Hematopoietic multipotent progenitor cell treated with erythropoietin and hydrocortisone succinate and interleukin-3 and kit ligand, for 8 days (in vitro differentiated cells): ENCODE measurements around the gene KCNMA1.

Source experiments
- DNase-seq: peaks from one replicate; pipeline ENCODE4 v3.0.0-alpha.2; 2015

KCNMA1 gene

DNA sequence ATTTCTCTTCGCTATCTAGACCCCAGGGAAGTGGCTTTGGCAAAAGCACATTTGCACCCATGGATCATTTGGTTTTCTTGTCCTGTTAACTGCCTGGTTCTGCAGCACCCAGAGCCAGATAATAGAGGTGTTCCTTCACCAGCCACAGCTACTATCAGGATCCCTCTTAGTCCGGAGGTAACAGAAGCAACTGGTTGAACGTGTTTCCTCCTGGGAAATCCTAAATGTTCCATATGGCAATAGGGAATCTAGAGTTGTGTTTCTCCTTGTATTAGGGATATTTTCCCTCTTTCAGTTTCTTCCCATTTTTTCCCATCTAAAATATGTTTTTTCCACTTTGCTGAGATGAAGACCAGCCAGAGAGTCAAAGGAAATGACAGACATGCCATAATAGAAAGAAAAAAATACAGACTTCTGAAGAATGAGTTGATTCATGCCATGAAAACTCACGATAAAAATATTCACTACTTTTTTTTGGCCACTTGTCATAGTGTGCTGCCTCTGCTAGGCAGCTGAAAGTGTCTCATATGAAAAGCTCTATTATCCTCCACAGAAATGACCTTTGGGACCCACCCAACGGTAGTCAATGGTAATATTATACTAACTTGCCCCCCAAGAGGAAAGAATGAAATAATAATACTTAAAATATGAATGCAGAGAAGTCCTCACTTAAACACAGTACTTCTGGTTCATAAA lies 472.8 kb downstream of the KCNMA1 start:
- DNase-seq: no peak

DNA sequence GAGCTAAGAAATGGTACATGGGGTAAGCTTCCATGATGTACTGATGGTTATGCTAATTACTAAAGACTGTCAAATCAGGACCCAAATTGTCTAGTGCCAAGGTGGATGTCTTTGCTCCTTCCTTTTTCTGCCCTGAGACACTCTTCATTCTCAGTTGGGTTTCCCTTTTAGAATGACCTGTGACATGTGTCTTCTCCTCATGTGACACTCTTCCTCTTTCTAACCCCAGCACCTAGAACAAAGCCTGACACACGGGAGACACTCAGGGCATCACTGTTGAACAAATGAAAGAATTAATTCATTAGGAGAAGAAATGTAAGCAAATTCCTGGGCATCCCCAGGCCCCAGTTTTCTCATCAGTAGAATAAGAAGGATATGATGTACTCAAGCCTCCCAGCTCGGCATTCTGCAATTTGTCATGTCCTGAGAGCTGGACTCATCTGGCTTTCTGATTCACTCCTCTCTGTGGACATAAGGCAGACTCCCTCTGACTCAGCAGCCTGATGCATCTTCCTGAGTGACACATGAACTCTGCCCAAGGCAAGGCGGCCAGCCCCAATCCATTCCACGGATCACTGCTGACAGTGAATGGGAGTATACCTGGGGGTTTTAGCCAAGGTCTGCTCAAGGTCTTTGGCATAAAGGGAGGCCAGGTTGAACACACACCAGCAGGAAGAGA lies 473.8 kb downstream of the KCNMA1 start:
- DNase-seq: no peak

DNA sequence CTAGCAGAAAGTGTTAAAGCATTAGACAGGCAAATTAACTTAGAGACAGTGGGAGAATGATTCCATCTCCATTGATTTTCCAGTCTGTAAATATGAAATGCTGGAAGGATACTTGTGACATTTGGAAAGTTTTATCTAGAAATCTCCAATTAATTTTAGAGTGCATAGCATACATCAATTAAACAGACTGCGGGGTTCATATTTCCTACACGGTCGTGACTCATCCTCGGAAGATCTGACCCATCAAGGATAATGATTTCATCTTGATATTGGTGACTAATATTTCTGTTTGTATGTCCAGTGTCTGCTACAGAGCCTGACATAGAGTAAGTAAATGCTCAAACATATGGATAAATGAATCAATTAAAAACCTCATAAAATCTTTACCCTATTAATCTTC lies 474.9 kb downstream of the KCNMA1 start:
- no peak for DNase-seq

DNA sequence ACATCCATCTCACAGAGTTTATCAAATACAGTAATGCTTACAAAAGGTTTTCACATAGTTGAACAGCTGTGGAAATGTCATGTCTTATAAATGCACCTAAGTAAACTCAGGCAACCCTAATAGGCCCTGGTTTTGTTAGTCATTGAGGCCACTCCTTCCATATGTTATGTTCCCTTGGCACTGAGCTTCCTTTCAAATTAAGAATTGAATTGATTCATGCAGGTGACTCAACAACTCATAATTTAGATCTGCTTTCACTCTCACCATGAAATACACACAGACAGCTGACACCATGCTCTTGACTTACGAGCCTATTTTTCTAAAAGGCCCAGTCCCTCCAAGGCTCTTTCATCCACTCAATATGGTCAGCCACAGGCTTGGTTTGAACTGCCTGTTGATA lies 476.9 kb downstream of the KCNMA1 start:
- DNase-seq: no peak

DNA sequence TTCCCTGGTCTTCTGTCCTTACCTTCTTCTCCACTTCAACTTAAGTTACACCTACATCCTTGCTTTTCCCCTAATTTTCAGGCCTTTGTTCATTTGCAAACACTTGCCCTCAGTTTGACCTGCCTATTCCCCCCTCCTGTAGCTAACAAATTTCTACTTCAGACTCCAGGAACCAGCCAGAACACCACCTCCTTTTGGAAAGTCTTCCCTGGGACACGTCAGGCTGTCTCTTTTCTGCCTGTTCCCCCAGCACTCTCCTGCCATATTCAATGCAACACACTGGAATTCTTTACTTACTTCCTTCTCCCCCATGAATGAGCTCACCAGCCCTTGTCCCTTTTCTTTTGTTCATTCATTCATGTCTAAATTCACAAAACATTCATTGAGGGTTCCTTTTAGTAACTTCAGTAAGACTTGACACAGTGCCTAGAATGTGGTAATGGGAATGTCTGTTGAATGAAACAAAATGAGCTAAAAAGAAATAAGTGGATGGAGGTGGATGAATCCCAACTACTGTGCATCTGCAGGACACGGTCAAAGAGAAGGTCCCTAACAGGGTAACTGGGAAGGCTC lies 478.0 kb downstream of the KCNMA1 start:
- no peak for DNase-seq

DNA sequence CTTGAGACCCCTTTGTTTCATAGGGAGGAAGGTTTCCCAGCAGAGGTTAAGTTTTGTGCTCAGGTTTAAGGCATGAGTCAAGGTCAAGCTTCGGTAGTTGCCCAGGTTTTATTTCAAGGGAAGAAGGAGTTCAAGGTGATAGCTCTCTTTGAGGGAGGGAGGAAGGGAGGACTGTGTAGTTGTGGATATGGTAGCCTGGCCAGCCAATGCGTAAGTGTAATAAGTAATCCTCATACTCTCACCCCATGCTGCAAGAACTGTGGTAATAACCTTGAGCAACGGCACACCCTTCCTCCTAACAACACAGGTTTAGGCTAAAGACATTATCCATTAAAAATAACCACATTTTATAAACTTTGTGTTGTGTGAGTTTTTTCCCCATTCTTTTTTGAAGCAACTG lies 478.9 kb downstream of the KCNMA1 start:
- no peak for DNase-seq

DNA sequence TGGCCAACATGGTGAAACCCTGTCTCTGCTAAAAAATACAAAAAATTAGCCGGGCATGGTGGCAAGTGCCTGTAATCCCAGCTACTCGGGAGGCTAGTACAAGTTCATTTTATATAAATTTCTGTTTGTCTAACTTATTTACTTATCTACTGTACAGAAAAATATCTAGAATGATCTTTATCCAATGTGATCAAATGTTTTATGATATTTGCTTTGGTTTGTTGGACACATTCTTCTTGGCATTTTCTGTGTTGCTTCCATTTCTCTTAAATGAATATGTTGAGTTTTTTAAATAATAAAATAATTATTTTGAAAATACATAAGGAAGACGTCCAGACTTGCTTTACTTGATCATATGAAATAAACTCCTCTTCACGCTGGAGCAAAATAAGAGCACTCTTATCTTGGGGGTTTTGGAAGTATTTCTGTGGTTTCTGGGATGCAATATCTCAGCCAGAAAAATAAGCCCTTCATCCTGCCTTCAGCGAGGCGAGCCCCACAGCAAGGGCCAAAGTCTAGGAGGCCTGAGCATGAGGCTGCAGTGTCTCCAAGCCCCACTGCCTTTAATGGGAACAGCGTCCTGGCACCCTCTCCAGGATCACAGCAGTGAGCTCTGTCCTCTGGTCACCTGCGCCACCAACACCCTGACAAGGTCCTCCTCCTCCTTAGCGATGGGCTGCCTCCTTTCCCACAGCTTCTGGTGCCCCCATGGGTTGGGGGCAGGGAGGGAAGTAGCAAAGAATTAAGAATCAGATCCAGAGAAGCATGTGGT lies 480.2 kb downstream of the KCNMA1 start:
- no peak for DNase-seq

DNA sequence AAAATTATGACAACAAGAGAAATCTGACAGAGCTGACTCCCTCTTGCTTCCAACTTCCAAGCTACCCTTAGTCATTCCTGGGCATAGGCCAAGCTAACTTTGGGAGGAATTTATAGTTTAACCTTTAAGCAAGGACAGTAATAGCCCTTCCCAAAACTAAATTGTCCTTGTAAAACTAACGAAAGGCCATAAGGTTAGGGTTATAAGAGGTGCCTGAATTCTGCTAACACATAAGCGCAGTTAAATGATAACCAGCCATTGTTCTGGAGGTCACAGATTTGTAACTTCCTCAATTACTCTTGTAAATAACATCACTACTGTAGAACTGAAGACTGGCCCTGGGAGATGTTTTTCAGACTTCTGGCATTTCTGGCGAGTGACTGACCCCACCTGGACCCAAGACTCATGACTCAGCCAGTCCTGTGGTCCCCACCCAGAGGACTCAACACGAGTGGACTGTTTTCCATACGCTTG lies 481.2 kb downstream of the KCNMA1 start:
- DNase-seq: no peak

DNA sequence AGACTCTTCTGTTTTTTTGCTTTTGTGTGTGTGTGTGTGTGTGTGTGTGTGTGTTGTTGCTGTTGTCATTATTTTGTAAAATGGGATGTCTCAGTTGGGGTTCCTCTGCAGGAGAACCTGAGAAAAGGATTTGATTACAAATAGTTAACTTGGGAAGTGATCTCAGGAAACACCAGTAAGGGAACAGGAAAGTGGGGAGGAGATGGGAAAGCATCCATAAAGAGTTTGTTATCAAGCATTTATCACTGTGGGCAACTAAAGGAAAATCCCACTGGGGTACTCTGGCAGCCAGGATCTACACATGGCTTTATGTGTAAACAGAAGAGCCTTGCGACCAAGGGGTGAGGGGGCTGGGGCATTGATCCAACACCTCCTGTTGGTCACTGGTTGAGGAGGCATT lies 485.4 kb downstream of the KCNMA1 start:
- DNase-seq: no peak

DNA sequence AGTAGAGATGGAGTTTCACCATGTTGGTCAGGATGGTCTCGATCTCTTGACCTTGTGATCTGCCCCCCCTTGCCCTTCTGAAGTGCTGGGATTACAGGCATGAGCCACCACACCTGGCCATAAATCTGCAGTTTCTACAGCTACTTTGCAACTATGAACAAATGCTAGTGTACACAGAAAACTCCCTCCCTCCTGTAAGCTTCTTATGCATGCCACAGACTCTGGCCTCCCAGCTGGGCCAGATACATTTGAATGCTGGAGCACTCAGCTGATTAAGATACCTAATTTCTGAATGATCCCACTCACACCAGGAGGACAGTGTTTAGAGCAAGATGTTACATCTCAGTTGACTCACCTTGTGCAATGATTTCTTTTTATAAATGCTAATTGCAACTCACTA lies 486.2 kb downstream of the KCNMA1 start:
- DNase-seq: no peak

DNA sequence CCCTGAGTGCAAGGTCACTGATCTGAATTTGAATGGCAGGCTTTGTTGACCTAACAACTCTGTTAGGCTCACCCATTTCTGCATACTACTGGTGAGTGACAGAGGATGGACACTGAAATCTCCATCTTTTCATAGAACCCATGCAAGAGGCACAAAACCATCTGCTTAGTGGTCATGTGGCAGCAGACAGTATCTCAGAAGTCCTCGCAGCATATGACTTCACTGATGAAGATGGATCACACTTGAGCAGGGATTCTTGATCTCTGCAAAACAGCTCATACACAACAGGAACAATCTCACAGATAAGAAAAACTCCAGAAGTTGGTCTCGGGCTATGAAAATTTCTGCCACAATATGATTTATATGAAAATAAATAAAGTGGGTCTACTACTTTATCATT lies 487.9 kb downstream of the KCNMA1 start:
- DNase-seq: no peak

DNA sequence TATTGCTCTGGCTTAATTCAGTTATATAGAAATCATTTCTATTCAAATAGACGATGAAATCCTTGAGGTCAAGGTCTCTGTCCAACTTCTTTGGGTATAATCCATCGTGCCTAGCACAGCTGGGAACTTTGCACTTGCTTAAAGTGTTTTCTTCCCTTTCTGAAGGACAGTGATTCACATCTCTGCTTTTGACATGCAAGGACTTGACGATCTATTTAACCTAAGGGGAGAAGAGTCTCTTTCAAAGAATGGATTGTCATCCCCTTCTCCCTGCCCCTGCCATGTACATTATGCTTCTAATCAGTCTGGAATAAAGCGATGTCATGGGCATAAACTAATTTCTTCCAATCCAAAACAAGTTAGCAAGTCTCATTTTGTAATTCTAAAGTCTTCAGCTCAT lies 488.6 kb downstream of the KCNMA1 start:
- no peak for DNase-seq

DNA sequence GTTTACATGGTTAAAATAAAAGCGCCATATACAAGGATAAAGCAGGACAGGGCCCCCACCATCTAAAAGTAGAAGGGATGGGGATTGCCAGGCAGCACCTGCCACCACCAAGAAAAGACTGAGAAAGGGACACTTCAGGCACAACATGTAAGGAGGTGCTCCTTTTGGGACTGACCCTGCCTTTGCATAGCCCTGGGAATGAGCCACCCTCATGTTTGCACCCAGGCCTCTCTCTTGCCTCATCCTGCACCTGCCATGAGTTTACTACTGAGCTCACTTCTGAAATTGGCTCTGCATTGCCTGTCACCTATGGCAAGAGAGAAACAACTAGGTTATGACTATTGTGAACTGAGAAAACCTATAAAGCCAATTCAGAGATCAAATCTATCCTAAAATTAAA lies 489.7 kb downstream of the KCNMA1 start:
- DNase-seq: no peak

DNA sequence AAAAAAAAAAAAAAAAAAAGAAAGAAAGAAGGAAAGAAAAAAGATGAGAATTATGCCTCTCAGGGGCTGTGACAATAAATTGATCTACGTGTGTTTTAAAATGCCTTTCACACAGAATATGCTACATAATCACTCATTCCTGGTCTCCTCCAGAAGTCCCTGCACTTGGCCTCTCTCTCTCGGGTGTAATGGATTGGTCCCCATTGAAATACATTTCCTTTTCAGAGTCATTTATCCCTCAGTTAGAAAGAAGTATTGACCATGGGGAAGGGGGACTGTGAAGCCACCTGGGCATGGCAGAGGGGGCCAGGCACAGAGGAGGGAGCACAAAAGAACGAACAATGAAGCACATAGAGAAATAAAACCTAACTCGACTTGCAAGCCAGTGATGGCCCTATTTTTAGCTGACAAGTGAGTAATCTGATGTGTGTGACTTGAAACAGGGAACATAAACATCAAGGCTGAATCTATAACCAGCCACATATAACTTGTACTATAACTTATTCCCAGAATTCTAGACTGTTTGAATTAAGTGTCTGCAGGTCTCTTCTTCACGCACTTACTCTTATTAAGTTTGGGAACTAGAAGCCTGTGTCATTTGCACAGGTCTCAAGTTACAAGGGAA lies 490.8 kb downstream of the KCNMA1 start:
- no peak for DNase-seq

DNA sequence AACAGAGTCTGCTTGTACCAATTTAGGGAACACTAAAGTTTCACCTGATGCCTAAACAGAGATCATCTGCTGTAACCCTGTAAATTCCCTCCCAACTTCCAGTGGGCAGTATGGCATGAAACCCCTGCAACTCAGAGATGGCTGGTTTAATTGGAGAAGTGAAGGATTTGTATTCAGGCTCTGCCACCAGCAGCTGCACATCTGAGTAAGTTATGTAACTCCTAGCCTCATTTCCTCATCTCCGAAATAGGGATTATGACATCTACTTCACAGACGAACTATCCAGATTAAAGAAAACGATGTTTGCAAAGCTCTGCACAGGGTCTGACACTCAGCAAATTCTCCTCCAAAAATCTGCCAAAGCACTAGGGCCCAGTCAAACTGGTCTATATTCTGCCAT lies 493.0 kb downstream of the KCNMA1 start:
- no peak for DNase-seq

DNA sequence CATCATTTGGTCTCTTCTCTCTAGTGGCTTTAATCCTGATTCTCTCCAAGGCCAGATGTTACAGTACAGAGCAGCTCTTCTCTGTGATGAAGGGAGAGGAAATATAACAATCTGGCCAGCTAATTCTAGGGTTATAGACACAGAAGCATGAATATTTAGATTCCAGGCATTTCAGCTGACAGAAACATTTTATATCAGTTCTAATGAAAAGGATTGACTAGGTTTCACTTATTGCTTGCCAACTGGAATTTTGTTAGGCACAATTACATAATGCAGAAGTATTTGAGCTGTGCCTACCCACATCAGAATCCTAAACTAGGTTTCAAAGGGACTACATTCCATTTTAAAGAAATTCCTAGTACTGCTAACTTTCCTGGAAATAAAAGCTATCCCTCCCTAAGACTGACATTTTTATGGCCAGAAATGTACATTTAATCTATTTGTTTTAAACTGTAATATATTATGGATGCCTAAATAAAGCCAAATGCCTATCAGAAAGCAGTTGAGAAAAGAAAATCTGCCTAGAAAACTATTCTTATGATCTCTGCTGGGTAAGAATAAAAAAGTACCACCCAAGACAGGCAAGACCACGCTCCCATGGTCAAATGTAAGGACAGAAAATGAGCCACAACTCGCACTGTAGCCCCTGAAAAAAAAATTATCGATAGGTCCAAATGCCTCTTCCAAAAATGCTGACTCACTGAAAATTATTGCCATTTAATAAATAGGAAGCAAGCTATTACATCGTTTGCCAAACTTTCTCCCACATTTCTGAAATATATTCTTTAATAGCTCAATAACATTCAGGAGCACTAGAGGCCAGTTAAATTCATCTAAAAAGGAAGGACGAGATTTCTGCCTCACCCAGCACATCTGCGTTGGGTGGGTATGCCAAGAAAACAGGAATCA lies 498.1 kb downstream of the KCNMA1 start:
- DNase-seq: no peak

DNA sequence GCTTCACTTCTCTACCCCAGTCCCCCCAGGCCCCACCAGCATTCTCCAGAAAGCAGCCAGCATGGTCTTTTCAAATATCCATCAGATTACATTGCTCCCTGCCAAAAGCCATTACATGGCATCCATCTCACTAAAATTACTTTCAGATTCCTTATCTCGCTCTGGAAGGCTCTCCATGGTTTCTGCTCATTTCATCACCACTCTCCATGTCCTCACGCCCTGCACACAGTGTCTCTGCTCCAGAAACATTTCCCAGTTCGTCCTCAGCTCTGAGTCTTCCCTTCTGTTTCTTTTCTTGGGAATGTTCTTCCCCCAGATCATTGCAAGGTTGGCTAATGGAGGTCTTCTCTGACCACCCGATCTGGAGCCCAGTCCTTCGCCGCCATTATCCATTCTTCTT lies 499.1 kb downstream of the KCNMA1 start:
- no peak for DNase-seq

DNA sequence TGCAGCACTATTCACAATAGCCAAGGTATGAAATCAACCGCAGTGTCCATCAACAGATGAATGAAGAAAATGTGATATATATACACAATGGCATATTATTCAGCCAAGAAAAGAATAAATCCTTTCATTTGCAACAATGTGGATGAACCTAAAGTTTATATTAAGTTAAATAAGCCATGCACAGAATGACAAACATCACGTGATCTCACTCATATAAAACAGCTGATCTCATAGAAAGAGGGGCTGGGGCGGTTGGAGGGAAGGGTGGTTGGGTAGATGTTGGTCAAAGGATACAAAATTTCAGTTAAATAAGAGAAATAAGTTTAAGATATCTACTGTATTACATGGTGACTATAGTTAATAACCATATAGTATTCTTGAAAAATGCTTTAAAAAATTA lies 502.1 kb downstream of the KCNMA1 start:
- no peak for DNase-seq

DNA sequence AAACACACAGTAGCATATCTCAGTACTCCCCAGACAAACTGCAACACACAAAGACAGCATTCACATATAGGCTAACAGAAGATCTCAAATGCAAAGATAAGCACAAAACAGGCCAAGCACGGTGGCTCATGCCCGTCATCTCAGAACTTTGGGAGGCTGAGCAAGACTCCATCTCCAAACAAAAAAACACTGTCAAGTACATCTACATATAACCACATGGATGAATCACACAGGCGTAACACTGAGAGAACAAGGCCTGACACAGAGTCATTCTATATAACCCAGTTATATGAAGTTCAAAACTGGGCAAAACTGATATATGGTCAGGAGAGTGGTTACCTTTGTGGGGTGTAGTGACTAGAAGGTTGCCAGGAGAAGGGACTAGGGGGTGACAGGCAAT lies 506.4 kb downstream of the KCNMA1 start:
- no peak for DNase-seq

DNA sequence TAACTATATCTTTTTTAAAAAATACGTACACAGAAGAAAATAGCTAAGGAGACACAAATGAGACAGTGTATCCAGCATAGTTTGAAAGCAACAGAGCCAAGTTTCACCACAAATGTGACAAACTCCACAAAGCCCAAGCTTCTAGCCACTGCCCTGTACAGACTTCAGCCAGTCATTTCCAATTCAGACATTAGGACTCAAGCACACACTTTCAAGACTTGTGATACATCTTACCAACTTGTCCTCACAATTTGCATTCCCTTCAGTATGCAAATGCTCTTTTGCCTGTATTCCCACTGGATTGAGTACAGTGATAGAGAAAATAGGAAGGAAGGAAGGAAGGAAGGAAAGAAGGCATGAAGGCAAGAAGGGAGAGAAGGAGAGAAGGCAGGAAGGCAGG lies 510.4 kb downstream of the KCNMA1 start:
- DNase-seq: no peak

DNA sequence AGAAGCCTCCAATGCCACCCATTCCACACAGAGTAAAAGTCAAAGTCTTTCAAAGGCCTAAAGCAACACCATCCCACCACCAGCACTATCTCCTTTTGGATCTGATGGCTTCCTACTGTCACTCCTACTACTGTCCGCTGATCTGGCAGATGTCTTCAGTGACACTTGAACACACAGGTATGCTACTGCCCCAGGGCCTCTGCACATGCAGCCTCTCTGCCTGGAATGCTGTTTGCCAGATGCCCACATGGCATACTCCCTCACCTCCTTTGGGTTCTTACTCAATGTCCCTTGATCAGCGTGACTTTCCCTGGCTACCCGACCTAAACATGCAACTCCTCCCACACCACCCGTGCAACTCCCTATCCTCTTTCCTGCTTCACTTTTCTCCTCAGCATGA lies 512.4 kb downstream of the KCNMA1 start:
- DNase-seq: no peak

DNA sequence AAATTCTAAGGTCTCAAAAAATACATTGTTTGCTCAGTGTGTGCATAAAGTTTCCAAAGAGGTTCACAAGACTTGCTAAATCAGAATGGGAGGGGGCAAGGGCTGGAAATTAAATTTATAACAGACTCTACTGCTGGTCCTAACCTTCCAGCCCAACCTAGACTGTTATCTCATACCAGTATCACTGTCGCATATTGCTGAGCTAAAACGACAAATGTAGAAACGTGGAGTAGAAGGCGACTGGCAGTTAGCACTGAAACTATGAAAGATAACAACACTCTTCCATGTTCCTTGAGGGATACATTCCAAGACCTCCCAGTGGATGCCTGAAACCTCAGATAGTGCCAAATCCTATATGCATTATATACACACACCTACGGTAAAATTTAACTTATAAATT lies 514.3 kb downstream of the KCNMA1 start:
- no peak for DNase-seq
